HG02981 (cell line): ENCODE measurements around the gene ZNF423.
A peak's percentile ranks its signal among the peaks of the same experiment; 100 is the strongest.

Experiments
- ATAC-seq: cut with Tn5 transposase; IDR thresholded peaks from one replicate; pipeline ENCODE4 v1.9.1; 2021; ENCODE audit warnings: mild to moderate bottlenecking, moderate library complexity; ENCODE audit not compliant: unreplicated experiment

The ZNF423 gene

DNA sequence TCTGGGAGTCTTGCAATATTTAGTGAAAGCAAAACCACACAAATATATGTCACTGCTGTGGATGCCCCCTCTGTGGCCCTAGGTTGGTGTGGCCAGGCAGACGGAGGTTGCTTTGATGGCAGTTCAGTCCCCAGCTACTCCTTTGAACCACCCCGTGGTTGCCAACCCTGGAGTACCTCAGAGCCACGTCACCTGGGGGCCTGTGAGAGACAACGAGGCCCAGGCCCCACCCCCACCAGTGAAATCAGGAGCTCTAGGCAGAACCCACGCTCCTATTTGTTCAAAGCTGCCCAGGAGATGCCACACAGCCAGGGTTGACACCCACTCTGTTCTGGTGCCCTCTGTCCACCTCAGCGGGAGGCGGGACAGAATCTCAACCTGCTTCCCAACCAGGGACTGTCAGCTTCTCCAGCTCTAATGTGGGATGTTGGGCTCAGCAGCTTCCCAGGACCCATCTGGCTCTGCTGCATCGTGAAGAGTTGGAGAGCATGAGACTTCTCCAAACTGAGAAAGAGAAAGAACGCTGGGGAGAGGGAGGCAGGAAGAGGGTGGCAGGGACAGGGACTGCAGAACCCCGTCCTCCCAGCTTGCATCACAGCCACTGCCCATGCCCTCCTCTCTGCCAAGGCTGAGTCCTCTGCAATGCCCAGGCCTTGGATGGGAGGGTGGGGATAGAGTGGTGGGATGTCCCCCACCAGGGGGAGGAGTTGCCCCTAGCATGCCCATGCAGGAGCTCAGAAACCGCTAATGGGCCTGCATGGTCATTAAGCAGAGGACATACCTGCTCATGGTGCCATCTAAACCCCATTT, 400.5 kb downstream of the ZNF423 start:
- no peak for ATAC-seq

DNA sequence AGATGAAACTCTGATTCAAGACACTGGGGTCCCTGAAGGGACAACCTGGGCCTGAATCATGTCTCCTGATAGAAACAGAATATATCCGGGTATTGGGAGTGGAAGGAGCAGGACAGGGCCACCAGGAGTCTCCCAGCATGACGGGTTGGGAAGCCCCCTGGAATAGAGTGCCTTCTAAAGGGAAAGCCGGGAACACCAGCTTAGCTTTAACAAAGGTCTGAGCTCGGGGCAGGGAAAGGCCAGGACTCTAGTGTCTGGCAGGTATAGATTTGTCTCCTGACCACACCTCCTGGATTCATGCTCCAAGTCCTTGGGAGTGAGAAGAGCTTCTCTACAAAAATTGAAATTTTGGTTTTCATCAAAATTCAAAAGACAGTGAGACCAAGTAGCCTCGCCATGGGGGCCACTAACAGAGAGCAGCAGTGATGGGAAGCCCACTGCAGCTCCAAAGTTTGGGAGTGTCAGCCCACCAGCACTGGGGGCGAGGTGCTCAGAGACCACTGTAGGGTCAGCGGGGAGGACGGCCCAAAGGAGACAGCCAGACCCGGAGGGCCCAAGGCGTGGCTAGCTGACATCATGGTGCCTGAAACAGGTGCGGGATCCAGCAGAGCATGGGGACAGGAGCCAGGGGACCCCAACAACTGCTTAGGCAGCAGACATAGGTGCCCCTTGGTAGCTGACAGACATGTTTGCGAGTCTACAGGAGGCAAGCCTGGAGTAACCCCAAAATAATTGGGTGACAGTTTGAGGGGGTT, 401.3 kb downstream of the ZNF423 start:
- ATAC-seq, result no peak

DNA sequence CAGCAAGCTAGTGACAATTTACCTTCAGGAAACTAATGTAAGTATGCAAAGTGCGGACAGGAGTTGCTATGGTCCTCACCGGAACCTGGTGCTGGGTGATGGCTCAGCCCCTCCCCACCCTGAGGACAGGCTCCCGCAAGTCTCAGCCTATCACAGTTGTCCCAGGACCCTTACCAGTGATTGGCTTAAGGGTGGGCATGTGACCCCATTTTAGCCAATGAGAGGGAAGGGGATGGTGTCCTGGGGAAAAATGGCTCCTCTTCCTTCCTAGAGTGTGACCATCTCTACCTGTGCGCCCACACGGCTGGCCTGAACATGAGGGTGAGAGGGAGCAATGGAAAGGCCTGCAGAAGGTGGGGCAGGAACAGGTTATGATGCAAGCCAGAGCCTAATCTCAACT, 401.9 kb downstream of the ZNF423 start:
- no peak for ATAC-seq

DNA sequence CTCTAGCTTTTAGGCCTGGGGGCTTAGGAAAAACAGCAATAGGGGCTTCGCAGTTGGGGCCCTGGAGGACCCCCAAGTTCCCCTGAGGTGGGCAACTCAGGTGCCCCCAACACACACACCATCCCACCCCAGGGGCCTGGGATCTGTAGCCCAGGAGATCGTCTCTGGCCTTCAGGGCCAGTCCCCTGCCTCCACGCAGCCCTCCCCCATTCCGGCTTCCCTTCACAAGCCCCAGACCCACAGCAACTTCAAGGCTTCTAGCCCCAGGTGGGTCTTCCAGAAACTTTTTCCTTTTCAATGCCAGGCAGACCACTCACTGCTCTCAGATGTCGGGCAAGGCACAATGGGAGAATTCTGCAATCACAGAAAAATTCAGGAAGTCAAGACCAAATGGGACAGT, 402.9 kb downstream of the ZNF423 start:
- no peak for ATAC-seq

DNA sequence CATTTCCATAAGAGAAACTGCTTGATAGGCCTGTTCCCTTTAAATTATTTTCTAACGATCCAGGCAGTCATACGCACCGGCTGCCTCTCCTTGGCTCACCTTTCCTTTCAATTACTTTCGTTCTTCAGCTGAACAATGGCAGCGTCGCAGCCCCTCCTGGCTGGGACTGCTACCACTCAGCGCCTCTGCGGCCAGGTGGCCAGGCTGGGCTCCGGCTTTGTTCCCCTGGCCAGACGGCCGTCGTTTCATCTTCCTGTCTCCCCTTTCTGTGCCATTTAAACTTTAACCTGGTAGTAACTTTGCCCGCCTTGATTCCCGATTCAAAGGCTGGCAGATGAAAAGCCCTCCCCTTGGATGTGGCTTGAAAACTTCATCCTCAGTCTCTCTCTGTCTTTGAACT, 403.3 kb downstream of the ZNF423 start:
- no peak for ATAC-seq

DNA sequence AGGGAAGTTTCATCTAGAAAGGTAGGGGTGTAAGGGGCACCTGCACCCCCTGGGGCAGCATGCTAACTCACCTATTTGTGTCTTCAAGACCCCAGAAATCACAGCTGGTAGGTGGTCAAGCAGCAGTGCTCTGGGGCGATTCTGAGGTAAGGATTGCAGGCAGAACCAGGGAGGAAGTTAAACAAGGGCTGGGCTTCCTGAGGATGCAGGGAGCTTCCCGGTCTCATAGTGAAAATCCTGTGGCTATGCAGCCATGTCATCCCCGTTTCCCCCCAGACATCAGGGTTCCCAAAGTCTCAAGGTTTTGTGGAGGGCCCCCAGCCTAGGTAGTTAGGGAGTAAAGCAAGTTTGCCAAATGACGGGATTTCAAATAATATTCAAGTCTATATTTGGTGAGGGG, 403.8 kb downstream of the ZNF423 start:
- ATAC-seq, result no peak

DNA sequence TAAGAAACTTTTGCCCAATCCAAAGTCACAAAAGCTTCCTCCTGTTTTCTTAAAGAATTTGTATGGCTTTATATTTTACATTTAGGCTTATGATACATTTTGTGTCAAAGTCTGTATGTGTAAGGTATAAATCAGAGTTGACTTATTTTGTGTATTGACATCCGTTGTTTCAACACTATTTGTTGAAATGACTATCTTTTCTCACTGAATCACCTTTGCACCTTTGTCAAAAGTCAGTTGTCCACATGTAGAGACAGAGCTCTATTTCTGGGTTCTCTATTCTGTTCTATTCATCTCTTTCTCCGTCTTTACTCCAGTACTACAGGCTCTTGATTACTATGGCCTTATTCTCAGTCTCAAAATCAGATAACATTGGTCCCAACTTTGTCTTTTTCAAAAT, 409.1 kb downstream of the ZNF423 start:
- ATAC-seq, result no peak

DNA sequence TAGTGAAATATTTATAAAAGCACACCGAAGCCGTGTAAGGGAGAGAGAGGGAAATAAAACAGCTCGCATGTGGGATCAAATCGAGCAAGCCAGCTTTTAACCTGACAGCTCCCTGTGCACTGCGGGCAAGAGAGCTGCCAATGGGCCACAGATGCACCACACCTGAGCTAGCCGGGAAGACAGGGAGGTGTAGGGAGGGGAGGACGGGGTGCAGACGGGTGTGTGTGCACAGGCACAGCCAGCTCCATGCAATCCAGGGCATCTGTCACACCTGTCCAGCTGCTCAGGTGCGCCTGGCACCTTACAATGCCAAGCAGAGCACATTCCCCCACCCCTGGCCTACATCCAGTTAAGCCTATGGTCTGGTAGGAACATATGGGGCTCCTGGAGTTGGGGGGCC, 412.3 kb downstream of the ZNF423 start:
- ATAC-seq, result no peak

DNA sequence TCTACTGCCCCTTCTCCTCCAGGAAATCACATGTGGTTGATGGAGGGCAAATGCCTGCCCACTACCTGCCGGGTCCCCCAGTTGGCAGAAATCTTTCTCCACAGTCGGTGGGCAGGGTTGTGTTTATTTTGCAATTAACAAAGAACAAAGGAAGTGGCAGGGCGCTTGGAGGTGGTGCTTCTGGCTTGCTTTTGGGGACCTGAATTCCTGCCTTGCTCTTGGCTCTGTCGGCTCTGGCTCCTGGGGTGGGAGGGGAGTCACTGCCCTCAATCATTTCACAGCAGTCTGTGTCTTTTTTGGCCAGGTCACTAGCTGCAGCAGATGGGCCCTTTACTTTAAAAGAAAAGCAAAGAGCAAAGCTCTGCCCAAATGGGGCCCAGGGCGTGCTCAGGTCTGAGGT, 413.1 kb downstream of the ZNF423 start:
- ATAC-seq, result no peak

DNA sequence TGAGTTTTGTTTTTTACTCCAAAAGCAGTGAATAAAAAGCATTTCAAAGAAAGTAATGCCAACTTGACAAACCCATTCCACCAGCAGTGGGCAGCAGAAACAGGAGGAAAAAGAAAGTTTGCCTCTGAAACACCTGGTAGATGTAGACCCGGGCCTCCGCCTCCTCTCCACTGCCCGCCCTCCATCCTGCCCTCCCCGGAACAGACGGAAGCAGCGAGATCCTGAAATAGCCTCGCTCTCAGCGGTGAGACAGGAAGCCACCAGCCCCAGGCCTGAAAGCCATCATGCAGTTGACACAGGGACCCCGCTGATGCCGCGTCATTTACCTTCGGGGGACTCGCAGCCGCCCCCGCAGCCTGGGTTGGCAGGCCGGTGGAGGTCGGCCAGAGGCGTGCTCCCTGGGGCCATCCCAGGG, 414.5 kb downstream of the ZNF423 start:
- ATAC-seq, result peak; percentile 95

DNA sequence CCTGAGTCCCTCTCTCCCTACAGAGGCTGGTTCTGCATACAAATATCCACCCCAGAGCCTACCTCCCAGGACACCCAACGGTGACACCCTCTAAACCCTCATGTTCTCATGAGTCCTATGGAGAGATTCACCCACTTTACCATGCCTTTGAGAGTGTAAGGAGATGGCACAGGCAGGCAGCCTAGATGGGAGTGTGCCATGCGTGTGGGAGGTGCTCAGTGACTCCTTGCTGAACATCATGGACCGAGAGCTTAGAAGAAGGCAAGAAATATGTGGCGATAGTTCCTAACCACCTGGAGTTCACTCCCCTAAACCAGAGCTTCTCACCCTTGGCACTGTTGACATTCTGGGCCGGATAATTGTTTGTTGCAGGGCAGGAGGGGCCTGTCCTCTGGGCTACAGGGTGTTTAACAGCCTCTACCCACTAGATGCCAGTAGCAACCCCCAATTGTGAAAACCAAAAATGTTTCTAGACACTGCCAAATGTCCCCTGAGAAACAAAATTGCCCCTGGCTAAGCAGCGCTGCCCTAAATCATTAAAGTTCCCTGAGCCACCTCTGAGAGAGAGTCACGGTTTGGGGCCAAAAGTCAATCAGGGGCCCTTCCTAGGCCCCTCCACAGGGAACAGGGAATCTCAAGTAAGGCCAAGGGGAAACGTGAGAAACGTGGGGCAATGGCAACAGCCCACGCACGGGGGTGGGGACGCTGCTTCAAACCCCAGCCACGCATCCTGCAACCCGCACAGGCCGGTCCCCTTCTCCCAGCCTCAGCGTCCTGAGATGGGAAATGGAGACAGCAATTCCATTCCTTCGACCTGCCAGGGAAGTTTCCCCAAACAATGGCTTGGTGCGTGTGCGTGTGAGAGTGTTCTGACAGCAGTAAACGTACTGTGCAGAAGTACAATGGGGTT, 415.5 kb downstream of the ZNF423 start:
- ATAC-seq, result no peak

DNA sequence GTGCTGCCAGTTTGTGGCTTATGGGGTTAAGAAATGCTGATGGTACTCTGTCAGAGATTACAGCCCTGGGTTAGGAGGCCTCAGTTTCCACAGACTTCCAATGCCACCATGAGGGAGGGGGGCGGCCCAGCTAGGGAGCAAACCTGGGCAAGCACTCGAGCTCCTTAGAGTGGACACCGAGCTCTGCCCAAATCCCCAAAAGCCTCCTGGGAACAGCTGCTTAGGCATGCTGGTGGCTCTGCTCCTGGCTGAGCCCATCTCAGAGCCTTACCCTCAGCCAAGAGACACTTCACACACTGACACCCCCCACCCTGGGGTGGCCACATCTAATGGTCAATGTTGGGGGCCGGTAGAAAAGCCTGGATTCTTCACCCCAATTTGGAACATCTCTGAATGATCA, 416.2 kb downstream of the ZNF423 start:
- ATAC-seq, result no peak

DNA sequence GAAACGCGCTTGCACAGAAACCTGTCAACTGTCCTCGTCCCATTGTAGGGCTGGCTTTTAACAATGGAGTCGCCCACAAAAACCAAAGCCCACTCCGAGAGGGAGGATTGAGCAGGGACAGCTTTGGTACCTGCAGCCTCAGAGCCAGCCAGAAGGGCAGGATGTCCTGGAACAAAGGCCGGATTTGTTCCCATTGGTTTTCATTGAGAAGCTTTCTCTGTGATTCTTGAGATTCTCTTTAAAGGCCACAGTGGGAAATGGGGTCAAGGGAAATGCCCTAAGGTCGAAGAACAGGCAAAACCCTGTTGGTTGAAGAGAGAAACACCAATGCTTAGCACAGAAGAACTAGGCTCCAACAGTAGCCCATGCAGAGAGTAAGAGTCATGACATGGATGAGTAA, 416.9 kb downstream of the ZNF423 start:
- no peak for ATAC-seq
